NCI-H2081 (cell line): ENCODE data around the gene BIN2.
"Not testable (repeated sequence)": the region's sequence is repeated elsewhere in the genome, so short reads cannot be mapped to it uniquely, and the experiment has no call there.

Source experiments
- DNase-seq, 2 experiments: peaks; one replicate each; lab custom pipeline; 2025; lab: John Stamatoyannopoulos, UW

The BIN2 gene

GRCh38 chr12:51345681-51346080 lies 21.7 kb upstream of the BIN2 start:
- no peak for DNase-seq

GRCh38 chr12:51343201-51343600 lies 19.2 kb upstream of the BIN2 start:
- no peak for DNase-seq

DNA sequence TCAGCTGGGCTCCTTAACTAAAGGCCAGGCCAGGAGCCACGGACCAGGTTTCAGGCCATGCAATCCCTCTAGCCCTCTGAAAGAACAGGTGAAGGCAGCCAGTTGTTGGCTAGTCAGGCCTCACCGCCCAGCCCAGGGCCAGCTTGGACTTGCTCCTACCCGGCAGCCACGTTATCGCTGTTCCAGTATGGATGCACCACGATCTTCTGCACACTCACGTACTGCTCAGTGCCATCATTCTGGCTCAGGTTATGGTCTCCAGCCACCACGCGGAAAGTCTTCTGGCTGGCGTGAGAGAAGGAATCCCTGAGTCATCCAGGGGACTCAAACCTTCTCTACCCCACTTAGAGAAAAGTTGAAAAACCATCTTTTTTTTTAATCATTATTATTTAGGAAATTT lies 18.4 kb upstream of the BIN2 start:
- no peak for DNase-seq

GRCh38 chr12:51341251-51342007 lies 17.5 kb upstream of the BIN2 start:
- DNase-seq: peak; percentile 55 to 72

GRCh38 chr12:51339750-51340149 lies 15.8 kb upstream of the BIN2 start:
- no peak for DNase-seq

GRCh38 chr12:51337336-51337735 lies 13.4 kb upstream of the BIN2 start:
- DNase-seq: not testable (repeated sequence)

DNA sequence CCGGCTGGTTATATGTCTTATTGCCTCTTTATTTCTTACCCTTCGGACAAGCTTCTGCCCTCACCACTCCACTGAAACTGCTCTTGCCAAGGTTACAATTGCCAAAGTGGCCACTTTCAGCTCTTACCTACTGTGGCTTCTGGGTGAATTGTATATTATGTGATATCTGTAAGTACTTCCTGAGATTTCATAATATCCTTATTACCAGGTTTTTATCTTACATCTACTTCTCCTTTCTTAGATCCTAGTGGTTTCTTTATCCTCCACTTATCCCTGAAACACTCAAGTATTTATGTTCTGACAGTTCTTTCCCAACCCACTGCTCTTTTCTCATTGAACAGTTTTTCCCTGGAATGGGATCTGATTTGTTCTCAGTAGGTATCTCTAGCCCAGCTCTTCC lies 12.0 kb upstream of the BIN2 start:
- no peak for DNase-seq

GRCh38 chr12:51334764-51335163 lies 10.8 kb upstream of the BIN2 start:
- no peak for DNase-seq

DNA sequence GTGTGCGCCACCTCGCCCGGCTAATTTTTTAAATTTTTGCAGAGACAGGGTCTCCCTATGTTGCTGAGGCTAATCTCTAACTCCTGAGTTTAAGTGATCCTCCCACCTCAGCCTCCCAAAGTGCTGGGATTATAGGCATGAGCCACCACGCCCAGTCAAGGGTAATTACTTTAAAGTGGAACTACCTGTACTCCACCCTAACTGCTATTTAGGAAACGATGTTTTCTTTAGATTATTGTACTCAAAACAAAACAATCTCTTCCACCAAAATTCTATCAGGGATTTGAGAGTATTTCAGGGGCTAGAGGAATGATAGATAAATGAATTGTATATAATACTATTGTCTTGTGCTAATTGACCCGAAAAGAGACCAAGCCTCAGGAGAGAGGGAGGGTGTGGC lies 9.6 kb upstream of the BIN2 start:
- DNase-seq: no peak

GRCh38 chr12:51330186-51330585 lies 6.2 kb upstream of the BIN2 start:
- DNase-seq: no peak

DNA sequence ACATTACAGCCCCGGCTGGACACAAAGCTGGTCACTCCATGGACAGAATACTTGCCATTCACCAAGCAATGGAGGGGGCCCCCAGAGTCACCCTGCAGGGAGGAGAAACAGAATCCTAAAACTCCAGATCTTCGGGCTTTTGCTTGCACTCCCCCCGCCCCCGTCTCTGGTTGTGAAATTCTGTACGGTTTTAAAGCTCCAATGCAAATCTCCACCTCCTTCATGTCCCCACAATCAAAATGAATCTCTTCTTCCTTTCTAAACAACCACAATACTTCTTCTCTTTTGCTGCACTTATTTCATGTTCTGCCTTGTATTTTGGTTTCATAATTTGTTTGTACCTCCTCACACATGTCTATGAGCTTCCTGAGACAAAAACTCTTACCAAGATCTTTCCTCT lies 5.8 kb upstream of the BIN2 start:
- DNase-seq: no peak

GRCh38 chr12:51328587-51328986 lies 4.6 kb upstream of the BIN2 start:
- no peak for DNase-seq

- DNase-seq: no peak
Observed at GRCh38 chr12:51326698-51327439, 2.9 kb upstream of the BIN2 start.

DNA sequence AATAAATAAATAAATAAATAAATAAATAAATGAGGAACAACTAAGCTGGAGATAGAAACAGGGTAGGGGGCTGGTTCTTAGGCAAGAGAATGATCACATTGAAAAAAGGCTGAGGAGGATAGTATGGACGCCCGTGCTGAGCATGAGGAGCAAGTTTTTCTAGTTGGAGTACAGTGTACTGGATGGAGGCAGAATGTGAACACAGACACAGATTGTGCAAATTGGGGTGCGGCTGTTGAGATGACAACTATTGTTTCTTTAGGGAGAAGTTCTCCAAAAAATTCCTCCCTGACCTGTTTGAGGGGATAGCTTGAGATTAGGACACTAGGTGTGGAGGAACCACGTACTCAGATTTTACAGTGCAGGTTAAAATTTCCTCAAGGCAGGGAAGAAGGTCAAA lies 979 bp upstream of the BIN2 start:
- DNase-seq: no peak

DNA sequence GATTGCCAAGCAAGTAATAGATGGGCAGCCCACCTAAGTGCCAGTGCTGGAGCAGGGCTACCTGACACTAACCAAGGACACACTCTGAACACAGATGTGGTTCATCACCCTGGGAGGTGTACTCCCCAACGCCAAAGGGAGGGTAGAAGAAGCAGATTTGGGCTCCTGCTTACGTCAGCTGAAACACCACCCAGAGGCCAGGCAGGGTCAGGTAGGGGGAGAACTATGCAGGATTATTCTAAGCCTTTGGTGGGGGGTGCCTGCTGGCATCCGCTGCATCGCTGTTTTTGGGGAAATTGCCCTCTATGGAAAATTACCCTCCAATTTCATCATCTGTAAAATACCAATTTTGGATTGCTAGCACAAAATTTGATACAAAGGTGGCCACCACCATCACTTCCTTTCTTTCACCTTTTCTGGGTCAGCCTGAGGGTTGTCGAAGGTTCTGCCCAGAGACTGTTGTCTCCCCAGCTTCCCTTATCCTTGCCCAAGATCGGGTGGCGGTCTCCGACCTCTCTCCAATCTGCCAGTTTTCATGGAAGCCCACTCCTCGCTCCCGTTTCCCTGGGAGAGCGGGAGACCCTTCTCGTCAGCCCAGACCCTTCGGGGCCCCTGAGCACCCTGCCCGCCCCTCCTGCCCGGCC lies 535 bp downstream of the BIN2 start:
- no peak for DNase-seq

- no peak for DNase-seq
Observed at GRCh38 chr12:51322452-51322851, 1.5 kb downstream of the BIN2 start.

DNA sequence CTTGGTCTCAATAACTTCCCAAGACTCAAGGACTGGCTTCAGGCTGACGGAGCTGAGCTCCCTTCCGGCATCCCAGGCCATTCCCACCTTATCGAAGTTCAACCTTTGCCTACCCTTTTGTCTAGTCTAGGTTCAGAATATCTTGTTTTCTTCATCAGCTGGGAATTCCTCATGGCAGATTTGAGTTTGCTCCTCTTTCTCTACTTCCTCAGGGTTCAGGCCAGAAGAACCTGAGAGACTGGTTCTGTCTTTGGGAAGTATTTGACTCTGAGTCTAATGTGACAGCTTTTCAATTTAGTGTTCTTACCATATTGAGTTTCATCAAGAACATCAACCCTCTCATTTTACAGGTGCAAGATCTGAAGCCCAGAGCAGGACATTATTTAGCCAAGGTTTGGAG lies 2.1 kb downstream of the BIN2 start:
- DNase-seq: no peak

DNA sequence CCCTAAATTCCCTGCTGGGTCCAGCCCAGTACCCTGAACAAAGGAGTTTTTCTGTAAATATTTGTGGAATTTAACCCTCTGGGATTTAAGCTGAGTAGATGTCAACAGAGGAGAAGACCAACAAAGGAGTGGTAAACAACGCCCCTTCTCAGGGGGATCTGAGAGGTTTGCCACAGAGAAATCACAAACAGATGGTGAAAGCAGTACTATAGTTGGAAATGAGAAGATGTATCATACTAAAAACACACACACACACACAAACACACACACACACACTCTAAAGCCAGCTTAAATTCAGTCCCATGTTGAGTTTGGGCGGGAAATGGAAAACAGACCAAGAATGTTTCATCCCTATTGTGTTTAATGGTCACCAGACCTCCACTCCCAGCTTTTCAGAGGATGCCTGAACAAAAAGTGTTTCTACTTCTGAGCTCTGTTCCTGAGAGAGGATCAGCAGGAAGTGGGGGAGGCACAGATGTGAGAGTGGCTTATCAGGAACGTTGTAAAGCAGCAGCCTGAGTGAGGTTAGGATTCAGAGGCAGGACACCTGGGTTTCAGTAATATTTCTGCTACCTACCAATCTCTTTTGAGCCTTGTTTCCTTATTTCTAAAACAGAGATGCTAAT lies 3.2 kb downstream of the BIN2 start:
- no peak for DNase-seq

GRCh38 chr12:51320311-51320694 lies 3.7 kb downstream of the BIN2 start:
- DNase-seq: no peak

DNA sequence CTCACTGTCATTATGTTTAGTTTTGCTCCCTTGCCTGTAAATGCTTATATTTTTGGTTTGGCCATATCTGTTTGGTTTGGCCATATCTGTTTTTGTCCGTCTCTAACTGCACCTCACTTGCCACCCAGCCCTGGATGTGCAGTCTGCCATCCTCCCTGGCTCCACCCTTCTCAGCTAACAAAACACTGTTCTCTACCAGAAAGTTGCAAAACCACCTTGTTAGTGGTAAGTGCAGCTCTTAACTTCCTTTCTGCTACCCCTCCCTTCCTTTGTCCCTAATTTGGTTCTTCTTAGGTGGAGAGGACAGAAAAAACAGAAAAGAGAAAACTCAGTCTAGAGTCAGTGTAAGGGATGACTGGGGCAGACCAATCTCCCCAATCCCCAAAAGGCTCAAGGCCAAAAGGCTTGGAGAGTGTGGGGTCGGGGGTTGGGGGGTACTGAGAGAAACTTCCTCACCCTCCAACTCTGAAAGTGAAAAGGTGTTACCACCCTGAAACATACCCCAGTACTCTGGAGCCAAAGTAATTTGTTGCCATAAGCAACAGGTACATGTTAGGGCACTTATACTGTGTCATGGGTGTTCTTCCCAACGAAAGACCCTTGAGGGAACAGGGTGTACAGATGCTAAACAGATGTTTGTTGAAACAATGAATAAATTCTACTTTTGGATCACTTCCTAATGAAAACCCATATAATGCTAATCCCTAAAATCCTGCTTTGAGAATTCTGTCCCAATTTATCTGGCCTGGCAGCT lies 5.0 kb downstream of the BIN2 start:
- no peak for DNase-seq

DNA sequence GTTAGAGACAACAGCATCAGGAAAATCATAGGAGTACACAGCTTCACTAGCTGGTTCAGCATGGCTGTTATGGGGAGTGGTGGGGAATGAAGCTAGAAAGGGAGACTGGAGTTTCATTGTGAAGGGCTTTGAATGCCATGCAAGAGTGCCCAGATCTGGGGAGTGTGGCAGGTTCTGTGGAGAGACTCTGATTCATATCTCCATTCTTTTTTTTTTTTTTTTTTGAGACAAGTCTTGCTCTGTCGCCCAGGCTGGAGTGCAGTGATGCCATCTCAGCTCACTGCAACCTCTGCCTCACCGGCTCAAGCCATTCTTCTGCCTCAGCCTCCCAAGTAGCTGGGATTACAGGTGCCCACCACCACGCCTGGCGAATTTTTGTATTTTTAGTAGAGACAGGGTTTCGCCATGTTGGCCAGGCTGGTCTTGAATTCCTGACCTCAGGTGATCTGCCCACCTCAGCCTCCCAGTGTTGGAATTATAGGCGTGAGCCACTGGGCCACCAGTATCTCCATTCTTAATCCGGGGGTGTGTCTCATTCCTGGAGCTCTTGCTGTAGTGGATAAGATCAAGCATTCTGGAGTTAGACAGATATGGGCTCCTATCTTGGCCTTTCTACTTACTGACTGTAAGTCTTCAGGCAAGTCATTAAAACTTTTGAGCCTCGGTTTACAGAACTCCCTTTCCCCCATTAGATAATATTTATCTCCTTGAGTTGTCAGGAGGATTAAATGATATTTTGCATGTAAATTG lies 5.7 kb downstream of the BIN2 start:
- not testable (repeated sequence) for DNase-seq
